Measurements from ENCODE around the gene AKT3.

DNA sequence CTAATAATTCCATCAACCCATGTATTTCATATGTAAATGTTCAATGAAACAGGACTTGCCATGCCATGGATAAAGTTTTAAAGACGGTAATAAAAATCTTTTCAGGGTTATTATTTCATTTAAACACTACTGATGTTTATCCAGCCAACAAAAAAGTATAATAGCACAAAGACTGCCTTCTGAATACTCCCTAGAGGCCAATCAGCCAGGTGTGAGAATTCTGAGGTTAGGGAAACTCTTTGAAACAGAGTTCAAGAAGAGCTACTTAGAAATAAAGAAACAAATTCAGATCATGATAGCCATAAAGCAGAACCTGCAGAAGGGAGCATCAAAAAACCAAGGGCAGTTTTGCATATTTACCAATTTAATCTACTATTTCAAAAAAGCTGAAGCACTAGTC, 48.7 kb downstream of the AKT3 start:
- TF ChIP-seq RAD21 (conservative IDR thresholded peaks at IDR 0.05 in 1 of 2, IDR thresholded peaks at IDR 0.05 in 1 of 2) (no peak), POLR2A (IDR thresholded peaks at IDR 0.05; ENCODE audit: low read length) (no peak), MAFK (IDR thresholded peaks at IDR 0.05; ENCODE audit: partially characterized antibody) (no peak), MYC (IDR thresholded peaks at IDR 0.05; ENCODE audit: borderline replicate concordance, low read length) (no peak), HDAC2 (IDR thresholded peaks at IDR 0.05) (no peak)
- TF ChIP-seq, protein P1, sequence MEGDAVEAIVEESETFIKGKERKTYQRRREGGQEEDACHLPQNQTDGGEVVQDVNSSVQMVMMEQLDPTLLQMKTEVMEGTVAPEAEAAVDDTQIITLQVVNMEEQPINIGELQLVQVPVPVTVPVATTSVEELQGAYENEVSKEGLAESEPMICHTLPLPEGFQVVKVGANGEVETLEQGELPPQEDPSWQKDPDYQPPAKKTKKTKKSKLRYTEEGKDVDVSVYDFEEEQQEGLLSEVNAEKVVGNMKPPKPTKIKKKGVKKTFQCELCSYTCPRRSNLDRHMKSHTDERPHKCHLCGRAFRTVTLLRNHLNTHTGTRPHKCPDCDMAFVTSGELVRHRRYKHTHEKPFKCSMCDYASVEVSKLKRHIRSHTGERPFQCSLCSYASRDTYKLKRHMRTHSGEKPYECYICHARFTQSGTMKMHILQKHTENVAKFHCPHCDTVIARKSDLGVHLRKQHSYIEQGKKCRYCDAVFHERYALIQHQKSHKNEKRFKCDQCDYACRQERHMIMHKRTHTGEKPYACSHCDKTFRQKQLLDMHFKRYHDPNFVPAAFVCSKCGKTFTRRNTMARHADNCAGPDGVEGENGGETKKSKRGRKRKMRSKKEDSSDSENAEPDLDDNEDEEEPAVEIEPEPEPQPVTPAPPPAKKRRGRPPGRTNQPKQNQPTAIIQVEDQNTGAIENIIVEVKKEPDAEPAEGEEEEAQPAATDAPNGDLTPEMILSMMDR (IDR thresholded peaks at IDR 0.05): no peak

Data from A549 (cell line).